Stimulated activated CD4-positive, alpha-beta T cell treated with anti-CD3 and anti-CD28 coated beads, Interleukin-15, amount 100 ng/mL, for 24 hours (primary cell): ENCODE measurements around the gene CCNB2.
"Not testable (repeated sequence)": the region's sequence is repeated elsewhere in the genome, so short reads cannot be mapped to it uniquely, and the experiment has no call there.

Experiments used
- DNase-seq: peaks from one replicate; pipeline ENCODE4 v3.0.0-alpha.2; 2020

The CCNB2 gene

DNA sequence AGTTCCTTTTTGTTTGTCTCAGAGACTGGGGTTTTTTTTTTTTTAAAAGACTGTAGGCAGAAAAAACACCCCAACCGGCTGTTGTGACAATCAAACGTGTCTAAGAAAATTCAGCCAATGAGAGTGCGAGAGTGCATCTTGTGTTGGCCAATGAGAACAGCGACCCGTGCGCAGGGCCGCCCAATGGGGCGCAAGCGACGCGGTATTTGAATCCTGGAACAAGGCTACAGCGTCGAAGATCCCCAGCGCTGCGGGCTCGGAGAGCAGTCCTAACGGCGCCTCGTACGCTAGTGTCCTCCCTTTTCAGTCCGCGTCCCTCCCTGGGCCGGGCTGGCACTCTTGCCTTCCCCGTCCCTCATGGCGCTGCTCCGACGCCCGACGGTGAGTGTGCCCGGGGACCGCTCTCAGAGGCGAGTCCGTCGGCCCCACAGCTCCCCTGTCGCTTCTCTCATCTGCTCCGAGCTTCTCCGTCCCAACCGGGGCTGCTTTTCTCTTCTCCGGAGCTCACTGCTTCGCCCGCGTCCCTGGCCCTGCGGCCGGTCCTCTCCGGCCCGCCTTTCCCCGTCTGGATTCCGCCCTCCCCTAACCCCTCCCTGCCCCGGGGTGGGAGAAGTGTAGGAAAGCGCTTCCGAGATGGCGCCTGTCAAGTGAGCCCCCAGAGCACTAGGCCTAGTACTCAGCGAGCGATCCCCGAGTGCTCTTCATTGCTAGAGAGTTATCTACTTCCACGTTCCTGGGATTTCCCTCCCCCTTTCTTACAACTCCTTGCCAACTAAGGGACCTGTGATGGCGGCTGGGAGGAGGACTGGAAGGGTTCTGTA lies at the start of gene CCNB2:
TSS of gene CCNB2 (plus strand) at position 235 of the 821 bp plus-strand sequence. CDS start at position 358, 123 bp downstream.
- peak; percentile 87 for DNase-seq

GRCh38 chr15:59059076-59059597 lies 45.8 kb upstream of the CCNB2 start:
- no peak for DNase-seq

DNA sequence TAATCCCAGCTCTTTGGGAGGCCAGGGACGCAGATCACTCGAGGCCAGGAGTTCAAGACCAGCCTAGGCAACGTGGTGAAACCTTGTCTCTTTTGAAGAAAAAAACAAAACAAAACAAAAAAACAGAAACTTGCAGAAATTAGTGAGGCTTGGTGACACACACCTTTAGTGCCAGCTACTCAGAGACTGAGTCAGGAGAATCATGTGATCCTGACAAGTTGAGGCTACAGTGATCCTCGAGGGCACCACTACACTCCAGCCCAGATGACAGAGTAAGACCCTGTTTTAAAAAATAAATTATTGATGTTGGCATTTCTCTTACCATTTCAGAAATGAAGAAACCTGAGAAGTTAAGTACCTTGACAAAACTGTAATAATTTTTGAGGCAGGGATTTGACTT lies 44.6 kb upstream of the CCNB2 start:
- no peak for DNase-seq

- DNase-seq: no peak
These were observed 41.9 kb upstream of the CCNB2 start for GRCh38 chr15:59063042-59063441.

DNA sequence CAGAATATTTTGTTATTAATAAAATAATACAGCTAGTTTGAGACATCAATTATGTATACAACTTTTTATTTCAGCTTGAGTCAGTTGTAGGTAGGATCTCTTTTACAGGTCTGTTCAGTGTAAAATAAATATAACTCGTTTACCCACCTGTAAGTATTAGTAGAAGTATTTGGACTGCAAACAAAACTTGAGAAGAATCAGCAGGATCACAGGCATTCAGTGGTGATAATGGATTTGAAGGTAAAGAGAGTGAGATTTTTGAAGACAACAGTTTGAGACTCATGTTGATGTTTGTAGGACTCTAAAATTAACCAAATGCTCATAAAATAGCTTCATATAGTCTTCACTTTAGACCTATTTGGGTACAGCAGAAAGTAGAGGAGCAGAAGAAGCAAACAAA lies 35.5 kb upstream of the CCNB2 start:
- DNase-seq: no peak

DNA sequence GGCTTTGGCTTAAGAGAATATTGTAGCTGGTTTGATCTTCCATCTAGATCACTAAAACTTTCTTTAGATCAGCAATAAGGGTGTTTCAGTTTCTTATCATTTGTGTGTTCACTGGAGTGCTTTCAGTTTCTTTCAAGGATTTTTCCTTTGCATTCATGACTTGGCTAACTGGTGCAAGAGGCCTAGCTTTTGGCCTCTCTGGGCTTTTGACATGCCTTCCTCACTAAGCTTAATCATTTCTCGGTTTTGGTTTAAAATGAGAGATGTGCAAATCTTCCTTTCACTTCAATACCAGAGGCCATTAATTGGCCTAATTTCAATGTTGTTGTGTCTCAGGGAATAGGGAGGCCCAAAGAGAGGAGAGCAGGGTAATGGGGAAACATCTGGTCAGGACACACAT lies 30.3 kb upstream of the CCNB2 start:
- peak; percentile 17 for DNase-seq

GRCh38 chr15:59087731-59088130 lies 17.2 kb upstream of the CCNB2 start:
- DNase-seq: no peak

- no peak for DNase-seq
These were observed 10.9 kb upstream of the CCNB2 start for GRCh38 chr15:59094077-59094476.

GRCh38 chr15:59096429-59096828 lies 8.5 kb upstream of the CCNB2 start:
- DNase-seq: no peak

DNA sequence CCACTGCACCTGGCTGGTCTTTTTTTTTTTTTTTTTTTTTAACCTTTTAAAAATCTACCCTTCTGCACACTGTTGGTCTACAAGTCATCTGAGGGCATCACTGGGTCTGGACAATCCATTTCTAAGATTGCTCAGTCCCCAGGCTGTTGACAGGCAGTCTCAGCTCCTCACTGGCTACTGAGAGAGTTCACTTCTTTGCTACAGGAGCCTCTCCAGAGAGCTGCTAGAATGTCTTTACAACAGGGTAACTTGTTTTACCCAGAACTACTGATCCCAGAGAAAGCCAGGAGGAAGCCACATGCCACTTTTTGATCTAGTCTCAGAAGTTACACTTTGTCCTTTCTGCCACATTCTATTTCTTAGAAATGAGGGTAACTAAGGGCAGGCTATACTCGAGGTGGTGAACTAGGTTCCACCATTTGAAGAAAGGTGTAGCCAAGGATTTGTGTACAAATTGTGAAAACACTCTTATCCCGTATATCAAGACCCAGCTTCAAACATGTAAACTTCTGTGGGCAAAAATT lies 5.7 kb upstream of the CCNB2 start:
- DNase-seq: no peak

- DNase-seq: no peak
These were observed 389 bp upstream of the CCNB2 start for GRCh38 chr15:59104602-59104911.

DNA sequence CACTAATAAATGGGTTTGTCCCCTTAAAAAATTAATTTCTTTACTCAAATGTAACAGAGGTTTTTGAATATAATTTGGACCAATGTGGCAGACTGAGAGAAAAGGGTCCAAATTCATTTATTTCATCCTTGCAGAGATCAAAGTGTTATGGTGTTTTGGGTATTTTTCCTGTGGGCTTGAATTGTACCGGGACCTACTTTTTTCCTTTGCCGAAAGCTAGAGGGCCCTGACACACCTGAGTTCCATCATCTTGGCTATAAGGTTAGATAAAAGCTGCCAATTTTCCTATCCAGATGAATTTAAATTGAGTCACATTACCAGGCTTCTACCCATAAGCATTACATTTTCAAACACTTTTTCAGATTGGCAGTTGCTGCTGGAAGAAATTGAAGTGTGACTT lies 908 bp downstream of the CCNB2 start:
- DNase-seq: no peak

GRCh38 chr15:59111251-59111650 lies 6.3 kb downstream of the CCNB2 start:
- no peak for DNase-seq

- no peak for DNase-seq
These were observed 10.1 kb downstream of the CCNB2 start for GRCh38 chr15:59115047-59115446.

DNA sequence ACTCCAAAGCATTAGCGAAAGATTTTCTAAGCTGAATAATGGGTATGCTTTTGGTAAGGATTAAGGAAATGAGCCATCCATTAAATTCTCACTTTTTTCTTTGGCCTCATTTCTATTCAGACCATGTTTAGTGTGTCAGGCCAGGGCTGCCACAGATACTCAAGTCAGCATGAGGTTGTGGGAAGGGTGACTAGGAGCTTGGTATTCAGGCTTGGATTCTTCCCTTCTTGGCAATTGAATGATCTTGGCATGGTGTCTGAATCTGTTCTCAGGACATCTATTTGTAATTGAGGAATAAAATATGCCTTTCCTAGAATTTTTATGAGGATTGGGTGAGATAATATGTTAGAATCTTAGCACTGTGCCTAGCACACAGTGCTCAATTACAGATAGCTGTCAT lies 11.2 kb downstream of the CCNB2 start:
- DNase-seq: no peak

DNA sequence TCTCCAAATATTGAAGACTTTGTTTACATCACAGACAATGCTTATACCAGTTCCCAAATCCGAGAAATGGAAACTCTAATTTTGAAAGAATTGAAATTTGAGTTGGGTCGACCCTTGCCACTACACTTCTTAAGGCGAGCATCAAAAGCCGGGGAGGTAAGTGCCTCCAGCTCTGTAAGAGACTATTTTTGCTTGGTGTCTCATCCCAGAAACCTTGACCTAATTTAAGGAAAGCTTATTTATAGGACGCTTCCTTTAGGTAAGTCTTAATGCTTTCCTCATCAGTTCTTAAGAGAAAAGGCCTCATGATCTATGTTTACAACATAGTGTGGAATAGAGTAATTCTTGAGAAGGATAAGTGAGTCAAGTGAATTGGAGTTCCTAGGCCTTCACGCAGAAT lies 11.8 kb downstream of the CCNB2 start:
- no peak for DNase-seq

DNA sequence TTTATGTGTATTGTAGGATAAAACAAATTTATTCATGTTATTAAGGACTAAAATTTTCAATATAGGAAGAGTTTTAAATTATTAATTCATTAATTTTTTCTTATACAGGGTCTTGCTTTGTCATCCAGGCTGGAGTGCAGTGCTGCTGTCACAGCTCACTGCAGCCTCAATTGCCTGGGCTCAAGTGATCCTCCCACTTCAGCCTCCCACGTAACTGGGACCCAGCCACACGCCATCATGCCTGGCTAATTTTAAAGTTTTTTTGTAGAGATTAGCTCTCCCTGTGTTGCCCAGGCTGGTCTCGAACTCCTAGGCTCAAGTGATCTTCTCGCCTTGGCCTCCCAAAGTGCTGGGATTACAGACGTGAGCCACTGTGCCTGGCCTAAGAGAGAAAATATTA lies 14.7 kb downstream of the CCNB2 start:
- DNase-seq: no peak

DNA sequence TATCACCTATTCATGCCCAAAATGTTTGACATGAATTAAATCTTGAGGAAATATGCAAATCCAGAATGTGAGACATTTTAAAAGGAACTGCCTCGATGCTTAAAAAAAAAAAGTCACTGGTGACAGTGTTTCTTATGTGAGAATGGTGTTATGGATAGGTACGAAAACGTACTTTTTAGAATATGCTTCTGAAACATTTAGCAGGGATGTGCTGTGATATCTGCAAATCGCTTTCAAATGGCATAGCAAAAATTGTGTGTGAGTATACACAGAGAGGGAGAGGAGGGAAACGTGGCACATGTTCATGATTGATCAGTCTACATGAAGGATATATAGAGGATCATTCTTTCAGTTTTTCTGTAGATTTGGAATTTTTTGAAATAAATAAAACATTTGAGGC lies 16.0 kb downstream of the CCNB2 start:
- DNase-seq: no peak

- no peak for DNase-seq
These were observed 19.3 kb downstream of the CCNB2 start for GRCh38 chr15:59124261-59124660.

DNA sequence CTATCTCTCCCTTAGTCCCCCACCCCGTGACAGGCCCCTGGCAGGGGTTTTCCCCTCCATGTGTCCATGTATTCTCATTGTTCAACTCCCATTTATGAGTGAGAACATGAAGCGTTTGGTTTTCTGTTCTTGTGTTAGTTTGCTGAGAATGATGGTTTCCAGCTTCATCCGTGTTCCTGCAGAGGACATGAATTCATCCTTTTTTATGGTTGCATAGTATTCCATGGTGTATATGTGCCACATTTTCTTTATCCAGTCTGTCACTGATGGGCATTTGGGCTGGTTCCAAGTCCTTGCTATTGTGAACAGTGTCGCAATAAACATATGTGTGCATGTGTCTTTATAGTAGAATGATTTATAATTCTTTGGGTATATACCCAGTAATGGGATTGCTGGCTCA lies 20.7 kb downstream of the CCNB2 start:
- DNase-seq: not testable (repeated sequence)

- DNase-seq: not testable (repeated sequence)
These were observed 22.3 kb downstream of the CCNB2 start for GRCh38 chr15:59127255-59127654.

DNA sequence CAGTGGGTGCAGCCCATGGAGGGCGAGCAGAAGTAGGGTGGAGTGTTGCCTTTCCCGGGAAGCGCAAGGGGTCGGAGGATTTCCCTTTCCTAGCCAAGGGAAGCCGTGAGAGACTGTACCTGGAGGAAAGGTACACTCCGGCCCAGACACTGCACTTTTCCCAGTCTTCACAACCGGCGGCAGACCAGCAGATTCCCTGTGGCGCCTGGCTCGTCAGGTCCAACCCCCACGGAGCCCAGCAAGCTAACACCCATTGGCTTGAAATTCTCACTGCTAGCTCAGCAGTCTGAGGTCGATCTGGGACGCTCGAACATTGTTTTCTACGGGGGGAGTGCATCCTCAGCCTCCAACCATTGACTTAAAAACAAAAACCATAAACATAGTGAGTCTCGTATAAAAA lies 26.5 kb downstream of the CCNB2 start:
- DNase-seq: no peak

DNA sequence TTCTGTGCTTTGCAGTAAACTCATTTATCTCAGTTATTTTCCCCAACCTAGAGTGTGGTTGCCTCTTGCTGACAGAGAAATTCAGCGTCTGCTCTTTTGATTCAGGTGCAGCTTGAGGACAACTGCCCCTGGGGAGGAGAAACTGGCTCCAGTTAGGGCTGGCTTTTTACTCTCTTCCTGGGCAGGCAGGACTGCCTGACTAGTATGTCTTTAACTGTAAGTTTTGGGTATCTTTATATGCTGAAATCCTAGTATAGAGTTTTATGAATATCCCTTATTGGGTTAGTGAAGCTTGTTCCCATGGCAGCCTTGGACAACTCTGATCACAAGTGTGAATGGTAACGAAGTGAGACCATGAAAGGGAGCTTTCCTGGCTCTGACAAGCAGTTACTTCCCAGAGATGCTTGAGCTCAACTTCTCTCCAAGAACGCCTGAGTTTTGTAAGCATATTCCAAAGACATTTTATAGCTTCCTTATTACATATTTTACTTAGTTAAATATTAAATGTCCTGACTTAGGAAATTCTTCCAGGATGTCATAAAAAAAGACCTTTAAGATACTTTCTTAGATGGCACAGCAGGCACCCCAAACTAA lies 27.1 kb downstream of the CCNB2 start:
- no peak for DNase-seq

DNA sequence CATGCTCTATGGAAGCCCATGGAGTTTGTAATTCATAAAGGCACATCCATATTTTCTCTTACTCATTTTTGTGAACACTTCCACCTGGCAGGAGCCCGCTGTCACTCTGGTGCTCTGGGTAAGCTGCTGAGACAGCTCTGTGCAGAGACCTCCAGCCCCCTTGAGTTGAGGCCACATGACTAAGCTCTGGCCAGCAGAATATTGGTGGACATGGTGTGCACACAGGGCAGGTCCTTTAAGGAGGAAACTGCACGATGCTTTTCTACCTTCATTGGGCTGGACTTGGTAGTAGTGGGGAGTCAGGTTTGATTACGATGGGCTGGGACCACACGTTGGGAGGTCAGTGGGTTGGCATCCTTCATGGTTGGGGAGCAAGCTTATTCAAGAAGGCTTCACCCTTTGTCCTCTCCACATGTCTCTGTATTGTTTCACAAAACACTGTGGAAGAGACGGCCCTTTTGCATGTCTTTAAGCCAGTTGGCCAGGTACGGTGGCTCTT lies 29.0 kb downstream of the CCNB2 start:
- no peak for DNase-seq
